C1 segment of cervical spinal cord (tissue), 14 donors: Measurements from ENCODE around the gene NSD2.

Experiments used
- DNase-seq, 14 donors: peaks; one replicate each; lab custom pipeline; 2025; lab: John Stamatoyannopoulos, UW

NSD2 gene

DNA sequence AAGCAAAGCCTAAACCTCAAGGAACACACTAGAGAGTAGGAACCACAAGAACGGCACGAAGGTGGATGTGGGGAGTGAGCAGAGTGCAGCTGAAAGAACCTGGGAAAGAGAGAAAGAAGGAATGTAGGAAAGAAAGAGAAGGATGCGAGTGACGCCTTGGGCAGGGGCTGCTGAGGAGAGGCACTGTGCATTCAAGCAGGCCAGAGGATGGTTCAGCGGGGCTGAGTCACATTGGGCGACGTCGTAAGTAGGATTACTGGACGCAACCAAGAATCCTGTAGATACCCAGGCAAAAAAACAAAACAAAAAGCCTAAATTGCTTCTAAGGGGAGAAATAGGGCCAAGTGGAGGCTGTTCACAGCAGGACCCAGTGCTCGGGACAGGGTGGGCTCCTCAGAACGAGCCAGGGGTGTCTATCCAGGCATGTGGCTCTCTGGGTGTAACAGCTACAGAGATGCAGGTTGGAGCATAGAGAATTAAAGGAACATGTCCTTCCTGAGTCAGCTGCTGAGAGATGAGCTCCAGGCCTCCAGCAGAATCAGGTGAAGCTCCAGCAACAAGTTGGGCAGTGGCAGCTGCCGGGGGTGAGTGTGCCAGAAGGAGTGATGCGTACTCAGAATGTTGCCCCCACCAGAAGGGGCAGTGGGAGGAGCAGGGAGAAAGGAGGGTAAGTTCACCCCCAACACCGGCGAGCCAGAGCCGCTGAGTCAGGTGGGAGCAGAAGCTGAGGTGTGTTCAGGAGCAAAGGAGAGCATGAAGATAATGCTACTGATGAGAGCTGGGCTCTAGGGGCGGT lies 98.9 kb downstream of the NSD2 start:
- DNase-seq: no peak

DNA sequence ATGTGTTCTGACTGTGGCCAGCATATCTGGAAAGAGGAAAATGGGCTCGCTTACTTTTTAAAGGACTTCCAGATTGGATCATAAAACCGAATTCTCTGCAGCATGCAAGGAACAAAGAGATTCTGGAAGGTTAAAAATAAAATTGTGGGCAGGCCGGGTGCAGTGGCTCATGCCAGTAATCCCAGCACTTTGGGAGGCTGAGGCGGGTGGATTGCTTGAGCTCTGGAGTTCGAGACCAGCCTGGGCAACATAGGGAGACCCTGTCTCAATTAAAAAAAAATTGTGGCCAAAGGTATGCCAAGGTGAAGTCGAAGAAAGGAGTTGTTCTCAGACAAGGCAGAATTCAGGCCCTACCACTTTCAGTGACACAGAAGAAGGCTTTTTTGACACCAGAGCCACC lies 99.7 kb downstream of the NSD2 start:
- no peak for DNase-seq

DNA sequence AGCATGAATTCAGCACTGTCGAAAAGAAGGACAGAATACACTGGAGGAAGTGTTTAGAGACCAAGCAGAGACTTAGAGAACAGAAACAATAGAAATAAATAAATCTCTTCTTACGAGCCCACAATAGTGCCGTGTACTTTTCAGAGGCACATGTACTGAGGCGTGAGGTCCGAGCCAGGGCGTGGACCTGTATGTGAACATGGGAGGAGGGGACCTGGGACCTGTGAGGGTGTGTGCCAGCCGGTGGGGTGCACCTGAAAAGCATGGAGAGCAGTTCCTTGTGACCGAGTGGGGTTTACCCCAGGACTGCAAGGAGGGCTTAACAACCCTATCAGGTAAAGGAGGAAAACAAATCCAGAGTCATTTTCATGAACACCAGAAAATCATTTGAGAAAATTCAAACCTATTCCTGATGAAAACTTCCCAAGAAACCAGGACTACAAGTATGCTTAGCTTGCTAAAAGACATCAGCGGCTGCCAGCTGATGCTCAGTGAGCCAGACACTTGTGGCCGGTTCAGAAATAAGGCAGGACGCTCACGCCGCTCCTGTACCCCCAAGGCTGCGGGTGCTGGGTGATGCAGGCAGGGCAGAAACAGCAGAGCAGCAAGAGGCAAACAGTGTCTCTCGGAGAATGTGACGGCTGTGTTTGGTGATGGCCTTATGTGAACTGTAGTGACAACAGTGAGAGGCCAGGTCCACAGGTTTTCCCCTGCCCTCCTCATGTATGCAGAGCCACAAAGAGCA lies 100.4 kb downstream of the NSD2 start:
- no peak for DNase-seq

DNA sequence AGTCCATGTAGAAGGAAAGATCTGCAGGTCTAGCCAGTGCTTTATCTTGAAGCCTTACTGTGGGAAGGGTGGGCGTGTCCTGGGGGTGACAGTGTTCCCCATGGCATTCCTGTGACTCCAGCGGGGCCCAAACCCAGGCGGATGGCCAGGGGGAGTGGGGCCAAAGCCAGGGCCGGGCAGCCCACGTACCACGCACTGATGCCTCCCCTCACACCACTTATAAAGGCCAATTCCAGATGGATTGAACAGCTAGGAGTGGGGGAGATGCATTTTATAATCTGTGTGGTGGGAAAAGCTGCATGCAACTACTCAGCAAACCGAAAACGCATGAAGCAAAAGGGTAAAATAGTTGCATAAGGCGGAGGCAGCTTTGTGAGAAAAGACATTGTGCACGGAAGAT lies 101.2 kb downstream of the NSD2 start:
- no peak for DNase-seq

DNA sequence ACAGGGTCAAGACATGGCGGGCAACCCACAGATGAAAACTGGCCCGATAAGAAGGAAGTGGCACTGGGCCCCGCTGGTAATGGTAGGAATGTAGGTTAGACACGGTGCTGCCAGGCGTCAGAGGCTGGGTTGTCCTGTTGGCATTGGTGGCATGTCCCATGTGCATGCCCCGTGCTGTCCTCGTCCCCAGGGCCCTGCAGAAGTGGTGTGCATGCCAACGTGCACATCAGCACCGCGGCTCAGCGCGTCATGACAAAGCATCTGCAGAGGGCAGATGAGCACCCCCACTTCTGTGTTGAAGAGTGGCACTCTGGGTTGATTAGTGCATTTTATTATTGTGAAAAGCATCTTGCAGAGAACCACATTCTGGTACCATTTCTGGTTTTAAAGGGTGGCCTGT lies 102.0 kb downstream of the NSD2 start:
- no peak for DNase-seq

DNA sequence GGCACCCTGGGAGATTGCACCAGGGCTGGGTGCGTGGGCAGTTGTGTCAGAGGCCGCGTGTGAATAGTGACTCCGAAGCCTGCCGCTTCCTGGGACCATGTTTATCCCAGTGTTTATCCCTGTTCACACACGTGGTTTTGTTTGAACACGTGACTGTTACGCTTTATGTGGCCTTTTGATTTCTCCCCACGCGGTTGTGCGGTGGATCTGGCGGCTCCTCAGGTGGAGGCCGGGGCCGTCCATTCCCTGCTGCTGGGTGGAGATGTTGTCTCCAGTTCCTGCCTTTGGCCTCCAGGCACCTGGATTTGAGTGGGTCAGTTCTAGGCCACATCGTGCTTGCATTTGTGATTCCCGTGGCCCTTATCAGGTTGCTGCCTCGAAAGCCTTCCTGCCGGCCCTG lies 102.5 kb downstream of the NSD2 start:
- no peak for DNase-seq

DNA sequence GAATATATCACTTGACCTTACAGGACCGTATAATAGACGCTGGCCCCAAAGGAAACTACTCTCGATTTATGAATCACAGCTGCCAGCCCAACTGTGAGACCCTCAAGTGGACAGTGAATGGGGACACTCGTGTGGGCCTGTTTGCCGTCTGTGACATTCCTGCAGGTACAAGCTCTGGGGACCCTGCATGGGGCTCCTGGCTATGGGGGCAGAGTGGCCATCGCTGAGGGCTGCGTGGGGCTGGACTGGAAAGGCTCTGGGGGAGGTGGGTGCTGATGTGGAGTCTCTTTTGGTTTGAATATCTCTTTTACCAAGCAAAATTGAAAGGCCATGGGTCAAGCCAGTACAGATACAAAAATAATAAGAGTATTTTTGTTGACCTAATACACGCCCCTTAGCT lies 103.6 kb downstream of the NSD2 start:
- DNase-seq: no peak

DNA sequence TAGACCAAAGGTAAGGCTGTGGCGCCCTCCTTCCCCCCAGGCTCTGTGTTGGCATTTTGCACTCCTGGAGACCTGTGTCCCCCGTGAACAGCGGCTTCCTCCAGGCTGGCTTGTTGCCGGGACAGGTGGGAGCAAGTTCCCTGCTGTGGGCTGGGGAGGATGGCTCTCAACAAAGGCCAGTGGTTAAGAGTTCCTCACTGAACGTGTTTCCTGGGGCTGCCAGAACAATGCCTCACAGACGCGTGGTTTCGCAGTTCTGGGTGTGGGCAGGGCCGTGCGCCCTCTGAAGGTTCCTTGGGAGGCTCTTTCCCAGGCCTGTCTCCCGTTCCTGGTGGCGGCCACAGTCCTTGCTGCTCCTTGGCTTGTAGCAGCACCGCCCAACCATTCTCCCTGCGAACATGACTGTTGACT lies 104.2 kb downstream of the NSD2 start:
- DNase-seq: no peak

DNA sequence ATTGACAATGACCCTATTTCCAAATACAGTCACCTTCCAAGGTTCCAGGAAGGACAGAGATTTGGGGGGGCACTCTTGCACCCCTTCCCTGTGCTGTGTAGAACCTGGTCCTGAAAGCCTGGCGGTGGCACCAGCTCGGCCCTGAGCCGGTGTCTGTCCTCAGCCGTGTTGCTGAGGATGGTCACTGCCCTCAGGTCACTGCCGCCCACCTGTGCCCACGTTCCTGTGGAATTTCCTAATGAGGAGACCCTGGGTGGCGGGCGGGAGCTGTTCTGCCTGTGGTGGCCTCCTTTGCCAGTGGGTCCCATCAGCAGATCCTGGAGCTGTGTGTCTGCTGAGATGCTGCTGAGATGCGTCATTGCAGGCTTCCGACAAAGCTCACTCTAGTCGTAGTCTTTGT lies 104.7 kb downstream of the NSD2 start:
- no peak for DNase-seq

DNA sequence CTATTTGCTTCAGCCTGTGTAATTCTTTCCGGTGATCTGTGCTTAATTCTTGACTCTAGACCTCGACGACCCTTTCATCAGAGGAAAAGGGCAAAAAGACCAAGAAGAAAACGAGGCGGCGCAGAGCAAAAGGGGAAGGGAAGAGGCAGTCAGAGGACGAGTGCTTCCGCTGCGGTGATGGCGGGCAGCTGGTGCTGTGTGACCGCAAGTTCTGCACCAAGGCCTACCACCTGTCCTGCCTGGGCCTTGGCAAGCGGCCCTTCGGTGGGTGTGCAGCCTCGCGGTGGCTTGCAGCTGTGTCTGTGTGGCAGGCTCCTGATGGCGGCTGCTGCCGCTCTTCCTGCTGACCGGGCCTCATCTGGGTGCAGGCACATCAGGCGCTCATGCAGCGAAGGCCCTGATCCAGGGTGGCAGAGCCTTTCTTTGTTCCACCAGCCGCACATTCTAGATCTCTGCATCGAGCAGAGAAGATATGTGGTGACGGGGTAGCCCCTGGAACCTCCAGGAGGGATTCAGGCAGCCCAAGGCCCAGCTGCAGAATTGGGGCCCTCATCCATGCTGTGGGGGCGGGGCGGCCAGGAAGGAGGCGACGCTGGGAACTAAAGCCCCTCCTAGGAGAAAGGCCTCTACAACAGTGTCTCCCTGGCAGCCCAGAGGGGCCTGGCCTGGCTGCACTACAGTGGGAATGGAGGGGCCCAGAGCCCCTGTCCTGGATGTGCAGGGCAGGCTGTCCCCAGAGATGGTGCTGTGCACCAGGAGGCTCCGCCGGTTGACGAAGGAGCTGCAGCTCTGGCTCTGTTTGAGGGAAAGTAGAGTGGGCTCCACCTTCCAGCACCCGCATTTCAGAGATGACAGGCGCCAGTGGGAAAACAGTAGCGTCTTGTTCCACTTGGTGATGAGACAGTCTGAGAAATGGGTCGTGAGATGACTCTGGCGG lies 105.5 kb downstream of the NSD2 start:
- DNase-seq: no peak

DNA sequence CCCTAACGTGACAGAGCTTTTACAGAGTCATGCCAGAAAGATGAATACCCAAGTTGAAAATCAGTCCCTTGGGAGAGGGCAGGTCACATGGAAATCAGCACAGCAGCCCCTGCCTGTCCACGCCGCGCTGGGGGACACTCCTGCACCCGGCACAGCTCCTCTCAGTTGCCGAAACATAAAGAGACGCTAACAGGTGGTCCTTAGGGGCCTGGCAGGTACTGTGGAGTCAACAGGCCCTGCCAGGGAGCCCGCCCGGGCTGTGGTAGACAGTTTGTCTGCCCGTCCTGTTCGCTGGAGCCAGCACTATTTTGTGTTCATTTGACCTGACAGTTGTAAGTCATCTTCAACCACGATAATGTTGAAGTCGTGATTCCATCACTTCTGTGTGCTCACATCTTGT lies 107.0 kb downstream of the NSD2 start:
- DNase-seq: no peak

DNA sequence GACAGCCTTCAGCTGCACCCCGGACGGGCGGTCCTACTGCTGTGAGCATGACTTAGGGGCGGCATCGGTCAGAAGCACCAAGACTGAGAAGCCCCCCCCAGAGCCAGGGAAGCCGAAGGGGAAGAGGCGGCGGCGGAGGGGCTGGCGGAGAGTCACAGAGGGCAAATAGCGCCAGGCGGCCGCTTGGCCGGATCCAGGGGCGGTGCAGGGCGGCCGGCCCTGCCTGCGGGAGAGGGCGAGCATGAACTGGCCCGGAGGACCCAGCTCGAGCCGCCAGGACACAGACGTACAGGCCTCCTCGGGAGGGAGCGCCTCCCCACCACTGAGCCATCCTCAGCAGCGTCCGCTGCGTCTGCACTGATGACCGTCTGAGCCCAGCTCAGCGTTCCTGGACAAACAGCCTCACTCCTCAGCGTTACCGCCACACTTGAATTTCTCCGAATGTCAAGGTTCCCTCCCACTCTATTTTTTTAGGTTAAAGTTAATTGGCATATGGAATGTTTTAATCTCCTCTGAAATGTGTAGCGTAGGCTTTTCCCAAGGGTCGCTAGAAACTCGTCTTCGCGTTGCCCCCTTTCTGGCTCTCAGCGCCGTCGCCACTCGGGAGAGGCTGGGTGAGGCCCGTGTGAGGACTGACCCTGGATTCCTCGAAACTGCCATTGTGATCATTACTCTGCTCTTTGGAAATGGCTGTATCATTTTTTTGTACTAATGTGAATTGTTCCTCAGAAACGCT lies 107.7 kb downstream of the NSD2 start:
- DNase-seq: no peak

DNA sequence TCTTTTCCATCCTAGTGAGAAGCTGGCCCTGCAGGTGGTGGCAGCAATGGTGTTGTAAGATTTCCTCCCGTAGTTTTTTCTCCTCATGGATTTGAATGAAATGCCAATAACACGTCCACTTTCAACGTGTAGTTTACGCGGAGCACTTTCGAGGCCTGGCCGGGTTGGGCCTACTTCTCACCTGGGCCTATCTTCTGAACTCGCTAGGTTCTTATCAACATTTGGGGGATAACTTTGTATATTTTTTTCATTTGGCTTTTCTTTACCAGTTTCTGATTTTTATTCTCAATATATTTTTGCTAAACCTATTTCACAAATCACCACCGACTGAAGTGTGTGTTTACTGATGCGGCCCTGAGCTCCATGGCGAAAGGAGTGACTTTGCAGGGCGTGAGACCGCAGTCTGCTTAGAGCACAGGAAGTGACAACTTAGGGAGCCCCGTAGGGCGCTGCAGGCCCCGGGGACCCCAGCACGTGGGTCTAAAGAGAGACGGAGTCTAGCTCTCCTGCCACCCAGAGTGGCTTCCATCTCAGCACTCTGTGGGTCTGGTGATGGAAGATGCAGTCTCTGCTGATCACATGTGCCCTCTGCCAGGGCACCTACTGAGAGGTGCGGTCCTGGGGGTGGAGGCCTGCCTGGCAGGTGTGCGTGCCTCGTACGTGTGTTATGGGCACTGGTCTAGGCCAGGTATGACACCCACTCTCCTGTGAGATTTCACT lies 108.4 kb downstream of the NSD2 start:
- no peak for DNase-seq

DNA sequence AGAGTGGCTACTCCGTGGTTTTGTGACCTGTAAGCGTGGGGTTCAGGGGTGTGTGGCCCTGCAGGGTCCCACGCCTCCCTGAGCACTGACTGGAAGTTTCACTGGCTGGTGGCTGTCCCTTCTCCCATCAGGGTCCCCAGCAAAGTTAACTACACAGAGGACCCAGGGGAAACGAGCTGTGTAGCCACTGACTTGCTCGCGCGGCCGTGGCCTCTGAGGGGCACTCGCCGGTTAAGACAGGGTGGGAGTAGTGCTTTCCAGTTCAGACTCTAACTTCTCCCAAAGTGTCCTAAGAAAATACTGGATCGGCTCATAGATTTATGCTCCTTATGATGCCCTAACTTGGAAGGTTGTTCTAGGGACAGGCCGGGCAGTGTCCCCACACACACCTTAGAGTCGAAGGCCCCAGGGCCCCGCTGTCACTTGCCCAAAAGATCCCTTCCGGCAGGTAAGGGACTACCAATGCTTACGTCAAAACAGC lies 109.4 kb downstream of the NSD2 start:
- no peak for DNase-seq

DNA sequence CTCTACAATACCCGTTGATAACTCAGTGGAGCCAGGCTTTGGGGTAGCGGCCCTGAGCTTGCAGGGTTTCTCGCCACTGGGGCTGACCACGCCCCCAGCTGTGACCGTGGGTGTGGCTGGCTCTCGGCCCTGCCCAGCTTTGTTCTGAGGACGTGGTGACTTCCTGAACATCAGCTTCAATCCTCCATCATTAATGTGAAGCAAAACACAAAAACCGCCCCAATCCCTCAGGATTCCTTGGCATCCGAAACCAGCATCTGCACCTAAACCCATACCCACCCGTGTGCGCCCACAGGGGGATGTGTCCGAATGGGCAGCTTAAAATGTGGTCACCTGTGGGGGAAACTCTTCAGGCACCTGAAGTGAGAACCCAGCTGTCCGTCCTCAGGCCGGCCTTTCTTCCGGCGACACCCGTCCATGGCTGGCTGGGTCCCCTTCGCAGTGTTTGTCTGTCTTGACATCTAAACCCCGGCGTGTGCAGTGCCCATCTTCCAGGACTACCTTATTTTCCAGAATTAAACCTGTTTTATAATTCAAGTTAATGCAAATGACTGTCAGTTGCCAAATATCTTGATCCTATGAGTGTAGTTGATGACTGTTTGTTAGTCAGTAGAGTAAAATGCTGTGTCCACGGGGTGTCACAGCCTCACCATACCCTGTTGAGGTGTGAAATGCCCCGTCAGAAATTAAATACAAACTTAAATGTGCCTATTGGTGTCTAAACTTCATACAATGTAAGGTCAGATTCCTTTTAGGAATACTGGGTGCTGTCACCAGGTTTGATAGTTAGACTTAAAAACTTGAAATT lies 110.3 kb downstream of the NSD2 start:
- DNase-seq: no peak

DNA sequence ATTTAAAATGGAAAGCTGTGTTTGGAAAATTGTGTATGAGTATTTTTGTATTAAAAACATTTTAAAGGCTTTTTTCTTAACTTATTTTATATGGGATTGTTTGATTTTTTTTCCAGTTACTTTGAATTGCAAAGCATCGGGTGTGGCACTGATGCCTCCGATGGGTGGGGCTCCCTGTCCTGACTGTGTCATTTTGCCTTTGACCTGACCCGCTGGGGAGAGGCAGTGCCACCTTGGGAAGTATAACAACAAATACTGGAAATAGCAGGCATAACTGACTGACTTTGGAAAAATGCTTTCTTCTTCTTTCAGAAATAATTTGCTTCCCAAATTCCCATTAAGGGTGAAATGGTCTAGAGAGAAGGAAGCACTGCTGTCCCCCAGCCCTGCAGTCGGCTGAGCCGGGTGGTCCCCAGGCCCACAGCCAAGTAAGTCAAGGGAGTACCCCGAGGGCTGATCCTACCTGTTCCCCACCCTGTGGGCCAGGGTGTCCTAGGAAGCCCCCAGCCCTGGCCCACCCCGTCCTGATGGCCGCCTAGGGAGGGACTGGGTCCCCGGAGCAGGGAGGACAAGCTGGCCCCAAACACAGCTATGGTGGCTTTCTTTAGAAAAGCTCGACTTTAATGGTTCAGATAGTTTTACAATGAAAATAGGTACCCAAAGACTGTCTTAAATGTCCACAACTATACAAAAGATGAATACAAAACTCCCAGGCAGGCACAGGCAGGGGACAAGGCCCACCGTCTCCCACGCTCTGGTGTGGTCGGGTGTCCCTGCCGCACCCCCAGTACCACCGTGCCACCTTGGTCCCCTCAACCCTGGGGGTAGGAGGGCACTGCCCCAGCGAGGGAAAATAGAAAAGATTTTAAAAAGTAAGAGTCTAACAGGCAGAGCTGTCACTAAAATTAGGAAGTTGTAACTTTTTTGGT lies 111.2 kb downstream of the NSD2 start:
- DNase-seq: no peak

DNA sequence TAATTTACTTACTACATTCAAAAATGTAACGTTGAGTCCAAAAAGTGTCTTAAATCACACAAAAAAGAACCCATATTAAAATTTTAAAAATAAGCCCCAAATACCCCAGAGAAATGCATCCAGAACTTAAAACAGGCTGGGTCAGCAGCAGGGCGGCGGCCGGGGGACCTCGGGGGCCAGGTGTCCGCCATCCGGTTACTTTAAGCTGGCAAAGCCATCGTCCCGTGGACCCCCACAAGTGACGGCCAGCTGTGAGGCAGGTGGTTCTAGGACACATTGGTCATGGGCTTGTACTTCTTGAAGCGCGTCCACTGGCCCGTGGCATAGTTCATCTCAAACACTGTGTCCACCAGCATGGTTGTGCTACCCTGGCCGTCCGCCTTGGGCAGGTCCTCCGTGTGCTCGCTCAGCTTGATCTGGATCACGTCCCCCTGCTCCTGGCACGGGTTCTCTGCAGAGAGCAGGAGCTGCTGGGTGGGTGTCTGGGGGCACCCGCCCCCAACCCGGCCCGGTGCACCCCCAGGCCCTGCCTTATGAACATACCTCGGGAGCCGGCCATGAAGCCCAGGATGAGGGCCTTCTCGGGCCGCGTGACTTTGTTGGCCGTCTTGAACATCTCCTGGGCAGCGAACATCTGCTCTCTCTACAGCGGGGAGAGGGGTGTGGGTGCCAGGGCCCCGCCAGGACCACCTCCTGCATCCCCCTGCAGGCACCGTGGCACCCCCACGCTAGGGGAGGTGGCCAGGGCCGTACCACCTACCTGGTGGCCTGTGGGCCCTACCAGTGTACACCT lies 112.1 kb downstream of the NSD2 start:
- no peak for DNase-seq
